ENCODE measurements around the gene MND1. TPM values are rescaled to one million over a fixed set of nuclear protein-coding genes. Genes with fewer than 3 reads are reported as not detected.

The MND1 gene, protein sequence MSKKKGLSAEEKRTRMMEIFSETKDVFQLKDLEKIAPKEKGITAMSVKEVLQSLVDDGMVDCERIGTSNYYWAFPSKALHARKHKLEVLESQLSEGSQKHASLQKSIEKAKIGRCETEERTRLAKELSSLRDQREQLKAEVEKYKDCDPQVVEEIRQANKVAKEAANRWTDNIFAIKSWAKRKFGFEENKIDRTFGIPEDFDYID
- total RNA-seq = 33.6 and 36.1 TPM in 2 replicates
- long read RNA-seq, transcript MND1-201 (8 exons, 968 nt) = major isoform, 13 of 21 reads
- long read RNA-seq, partial matches to known transcripts = 3 of 21 reads
- long read RNA-seq, other reads (novel, unspliced or antisense) = 5 of 21 reads

DNA sequence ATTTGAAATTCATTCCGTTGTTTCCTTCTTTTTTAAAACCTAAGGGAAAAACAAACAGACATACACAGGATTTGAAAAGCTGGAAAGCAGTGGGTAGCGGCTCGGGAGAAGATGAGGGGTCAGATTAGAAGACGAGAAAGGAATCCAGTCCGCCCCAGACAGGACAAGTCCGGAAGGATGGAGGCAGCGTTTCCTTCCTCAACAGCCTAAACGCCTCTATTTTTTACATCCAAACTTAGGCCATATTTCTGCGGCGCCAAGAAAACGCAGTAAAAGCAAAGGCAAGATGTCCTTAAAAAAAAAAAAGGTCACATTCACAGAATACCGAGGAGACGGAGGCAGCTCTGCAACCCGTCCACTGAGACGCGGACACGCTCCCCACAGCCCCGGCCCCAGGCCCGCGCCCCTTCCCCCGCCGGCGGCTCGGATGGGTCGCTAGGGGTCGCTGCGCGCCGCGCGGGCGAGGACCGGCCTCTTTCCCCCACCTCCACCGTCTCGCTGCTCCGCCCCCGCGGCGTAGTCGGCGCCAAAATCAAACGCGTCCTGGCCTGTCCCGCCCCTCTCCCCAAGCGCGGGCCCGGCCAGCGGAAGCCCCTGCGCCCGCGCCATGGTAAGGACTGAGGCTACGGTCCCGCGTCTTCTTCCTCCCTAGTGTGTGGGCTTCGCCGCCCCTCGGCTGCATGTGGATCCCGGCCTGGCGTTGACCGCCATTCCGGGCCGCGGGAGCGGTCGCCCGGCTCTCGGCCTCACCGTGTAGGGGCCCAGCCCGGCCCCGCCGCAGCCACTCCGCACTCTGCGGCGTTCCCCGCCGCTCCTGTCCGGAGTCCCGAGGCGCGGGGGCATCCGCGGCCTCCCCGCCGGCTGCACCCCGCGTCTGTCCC is at the start of gene MND1:
MND1 (plus strand) TSS at position 558 of the 881 bp plus-strand sequence; CDS start at position 608, 50 bp downstream.
- Mint-ChIP-seq H3K36me3 (ENCODE audit: low read depth) (peaks cover 7% of the 10 kb centered on the region), H3K9me3 (no peaks in the 10 kb centered on the region), H3K4me3 (peak within 1 kb of the TSS; percentile 94), H3K27me3 (ENCODE audit: low read depth) (peaks cover 3% of the 10 kb centered on the region), H3K4me1 (peaks cover 39% of the 10 kb centered on the region), H3K27ac (ENCODE audit: unreplicated experiment) (peak within 1 kb of the TSS; percentile 98)
- peak; percentile 95 for DNase-seq (ENCODE audit: low read depth, low spot score)
- TF ChIP-seq, protein P1, sequence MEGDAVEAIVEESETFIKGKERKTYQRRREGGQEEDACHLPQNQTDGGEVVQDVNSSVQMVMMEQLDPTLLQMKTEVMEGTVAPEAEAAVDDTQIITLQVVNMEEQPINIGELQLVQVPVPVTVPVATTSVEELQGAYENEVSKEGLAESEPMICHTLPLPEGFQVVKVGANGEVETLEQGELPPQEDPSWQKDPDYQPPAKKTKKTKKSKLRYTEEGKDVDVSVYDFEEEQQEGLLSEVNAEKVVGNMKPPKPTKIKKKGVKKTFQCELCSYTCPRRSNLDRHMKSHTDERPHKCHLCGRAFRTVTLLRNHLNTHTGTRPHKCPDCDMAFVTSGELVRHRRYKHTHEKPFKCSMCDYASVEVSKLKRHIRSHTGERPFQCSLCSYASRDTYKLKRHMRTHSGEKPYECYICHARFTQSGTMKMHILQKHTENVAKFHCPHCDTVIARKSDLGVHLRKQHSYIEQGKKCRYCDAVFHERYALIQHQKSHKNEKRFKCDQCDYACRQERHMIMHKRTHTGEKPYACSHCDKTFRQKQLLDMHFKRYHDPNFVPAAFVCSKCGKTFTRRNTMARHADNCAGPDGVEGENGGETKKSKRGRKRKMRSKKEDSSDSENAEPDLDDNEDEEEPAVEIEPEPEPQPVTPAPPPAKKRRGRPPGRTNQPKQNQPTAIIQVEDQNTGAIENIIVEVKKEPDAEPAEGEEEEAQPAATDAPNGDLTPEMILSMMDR (conservative IDR thresholded peaks at IDR 0.05) = peak; percentile 97

DNA sequence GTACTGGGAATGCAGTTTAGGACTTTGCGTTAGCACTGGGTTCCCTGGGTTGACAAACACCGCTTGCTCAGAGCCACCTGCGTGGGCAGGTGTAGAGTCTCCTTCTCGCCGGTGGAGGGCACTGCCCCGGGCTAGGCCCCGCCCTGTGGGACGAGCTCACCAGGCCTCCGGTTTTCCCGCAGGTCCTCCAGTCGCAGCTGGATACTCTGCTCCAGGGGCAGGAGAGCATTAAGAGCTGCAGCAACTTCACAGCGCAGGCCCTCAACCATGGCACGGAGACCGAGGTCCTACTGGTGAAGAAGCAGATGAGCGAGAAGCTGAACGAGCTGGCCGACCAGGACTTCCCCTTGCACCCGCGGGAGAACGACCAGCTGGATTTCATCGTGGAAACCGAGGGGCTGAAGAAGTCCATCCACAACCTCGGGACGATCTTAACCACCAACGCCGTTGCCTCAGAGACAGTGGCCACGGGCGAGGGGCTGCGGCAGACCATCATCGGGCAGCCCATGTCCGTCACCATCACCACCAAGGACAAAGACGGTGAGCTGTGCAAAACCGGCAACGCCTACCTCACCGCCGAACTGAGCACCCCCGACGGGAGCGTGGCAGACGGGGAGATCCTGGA is 49.2 kb upstream of the MND1 start:
- Mint-ChIP-seq H3K27ac (ENCODE audit: unreplicated experiment) (peak overlapping the region; percentile 83), H3K9me3 (peaks cover 11% of the 10 kb centered on the region), H3K4me1 (peaks cover 21% of the 10 kb centered on the region), H3K27me3 (ENCODE audit: low read depth) (no peaks in the 10 kb centered on the region), H3K36me3 (ENCODE audit: low read depth) (peaks cover 55% of the 10 kb centered on the region), H3K4me3 (no peak overlapping the region)
- TF ChIP-seq, protein P1 (conservative IDR thresholded peaks at IDR 0.05) = no peak
- no peak for DNase-seq (ENCODE audit: low read depth, low spot score)

DNA sequence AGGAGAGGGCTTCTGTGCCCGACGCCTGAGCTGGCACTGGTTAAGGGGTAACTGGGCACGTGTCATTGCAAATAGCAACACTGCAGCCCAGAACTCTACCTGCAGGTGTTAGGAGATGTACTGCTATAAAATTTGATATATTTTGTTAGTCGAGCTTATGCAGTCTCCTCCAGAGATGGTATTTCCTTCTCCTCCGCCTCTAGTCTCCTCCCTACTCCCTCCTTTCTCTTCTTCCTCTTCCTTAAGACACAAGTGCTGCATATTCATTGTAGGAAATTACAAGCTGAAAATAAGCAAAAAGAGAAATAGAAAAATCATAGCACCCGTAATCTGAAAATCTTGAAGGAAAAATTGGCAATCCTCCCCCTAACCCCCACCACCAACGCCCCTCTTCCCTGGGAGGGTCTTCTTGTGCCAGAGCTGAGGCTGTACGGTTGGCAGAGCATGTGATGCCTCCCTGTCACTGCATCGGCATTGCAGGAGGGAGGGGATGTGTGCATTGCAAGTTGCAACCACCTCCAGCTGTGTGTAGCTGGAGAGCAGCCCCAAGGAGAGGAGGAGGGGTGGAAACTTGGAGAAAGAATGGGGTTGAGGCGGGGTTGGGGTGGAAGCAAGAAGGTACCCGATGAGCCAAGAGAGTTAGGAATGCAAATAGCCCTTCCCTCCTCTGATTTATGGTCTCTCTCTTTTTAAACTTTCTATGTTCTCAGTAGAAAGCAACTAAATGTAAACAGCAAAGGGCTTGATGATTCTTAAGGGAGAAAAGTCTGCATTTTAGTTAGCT is 48.3 kb upstream of the MND1 start:
- no peaks in the 10 kb centered on the region for H3K27me3 Mint-ChIP-seq (ENCODE audit: low read depth)
- no peak overlapping the region for H3K4me3 Mint-ChIP-seq
- TF ChIP-seq, protein P1 (conservative IDR thresholded peaks at IDR 0.05) = no peak
- H3K27ac Mint-ChIP-seq (ENCODE audit: unreplicated experiment) = peak overlapping the region; percentile 45
- peaks cover 13% of the 10 kb centered on the region for H3K9me3 Mint-ChIP-seq
- peaks cover 58% of the 10 kb centered on the region for H3K36me3 Mint-ChIP-seq (ENCODE audit: low read depth)
- DNase-seq (ENCODE audit: low read depth, low spot score) = no peak
- peaks cover 21% of the 10 kb centered on the region for H3K4me1 Mint-ChIP-seq

DNA sequence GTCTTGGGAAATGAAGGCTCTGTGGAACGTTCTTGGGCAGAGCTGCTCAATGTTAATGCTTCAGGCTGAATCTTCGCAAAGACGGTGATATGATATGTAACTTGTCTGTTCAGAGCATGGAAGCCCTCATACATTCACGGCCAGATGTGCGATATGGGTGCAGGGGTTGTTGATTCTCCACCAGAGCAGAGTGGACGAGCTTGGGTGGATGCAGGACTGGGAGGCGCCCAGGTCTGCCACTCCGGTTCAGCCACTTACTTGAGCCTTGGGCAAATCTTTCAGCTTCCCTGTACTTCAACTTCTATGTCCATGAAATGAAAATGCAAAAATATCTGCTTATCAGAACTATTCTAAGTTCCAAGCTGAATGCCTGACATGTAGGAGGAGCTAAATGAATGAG is 47.4 kb upstream of the MND1 start:
- H3K27ac Mint-ChIP-seq (ENCODE audit: unreplicated experiment) = no peak overlapping the region
- no peaks in the 10 kb centered on the region for H3K27me3 Mint-ChIP-seq (ENCODE audit: low read depth)
- peaks cover 21% of the 10 kb centered on the region for H3K4me1 Mint-ChIP-seq
- no peak for DNase-seq (ENCODE audit: low read depth, low spot score)
- H3K4me3 Mint-ChIP-seq = no peak overlapping the region
- H3K36me3 Mint-ChIP-seq (ENCODE audit: low read depth) = peaks cover 63% of the 10 kb centered on the region
- TF ChIP-seq, protein P1 (conservative IDR thresholded peaks at IDR 0.05) = no peak
- H3K9me3 Mint-ChIP-seq = peaks cover 19% of the 10 kb centered on the region

DNA sequence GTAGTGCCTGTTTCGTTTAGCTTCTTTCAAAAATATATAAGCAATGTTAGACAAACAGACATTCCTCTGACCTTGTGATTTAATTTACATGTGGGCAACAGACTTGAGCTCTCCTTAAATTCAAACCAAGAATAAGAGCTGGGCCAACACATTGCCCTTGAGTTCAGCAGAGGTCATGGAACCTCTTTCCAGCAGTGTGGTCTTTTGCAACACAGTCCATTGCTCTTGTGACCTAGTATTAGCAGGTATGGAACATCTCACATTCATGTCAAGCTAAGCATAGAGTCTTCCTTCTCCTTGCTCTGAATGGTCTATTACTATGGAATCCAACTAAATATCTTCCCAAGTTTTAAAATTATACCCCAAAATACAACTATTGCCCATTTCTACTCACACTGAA is 33.7 kb upstream of the MND1 start:
- no peak overlapping the region for H3K27ac Mint-ChIP-seq (ENCODE audit: unreplicated experiment)
- H3K4me1 Mint-ChIP-seq = peaks cover 13% of the 10 kb centered on the region
- TF ChIP-seq, protein P1 (conservative IDR thresholded peaks at IDR 0.05) = no peak
- H3K9me3 Mint-ChIP-seq = no peaks in the 10 kb centered on the region
- no peak for DNase-seq (ENCODE audit: low read depth, low spot score)
- H3K27me3 Mint-ChIP-seq (ENCODE audit: low read depth) = no peaks in the 10 kb centered on the region
- H3K4me3 Mint-ChIP-seq = no peak overlapping the region
- peaks cover 39% of the 10 kb centered on the region for H3K36me3 Mint-ChIP-seq (ENCODE audit: low read depth)
